ENCODE measurements around the gene MSANTD3. TPM values are rescaled to one million over a fixed set of nuclear protein-coding genes. Genes with fewer than 3 reads are reported as not detected.
A peak's percentile ranks its signal among the peaks of the same experiment; 100 is the strongest.

MSANTD3 gene
- total RNA-seq, 8 experiments from 2014 or later, result 27.7 to 56.0 (median 34.6) TPM

GRCh38 chr9:100449420-100449819 is 22.5 kb downstream of the MSANTD3 start:
- Histone ChIP-seq H3K4me1 (replicated peaks in 1 of 2) (no peaks in the 10 kb centered on the region), H3K4me3 (no peak overlapping the region), H3K27ac (no peak overlapping the region)
- in situ Hi-C loops (cut with MboI; ENCODE audit: low pct_unique_long_range_greater_than_20kb in 2 of 9, low sequenced_read_pairs in 9 of 9, unreplicated experiment in 9 of 9), result loop anchor here in 1 of 9 experiments (25.0 kb wide), 1 partner anchor 138 kb away; the partner anchor contains the start of gene CAVIN4
- 90 to 100% (median 100%) methylated on average over 1 to 2 of the region's 2 CpGs for WGBS, 10 experiments
- no peak for ATAC-seq (replicated peaks in 6 of 8)

GRCh38 chr9:100452894-100453293 is 26.0 kb downstream of the MSANTD3 start:
- no peak for ATAC-seq (replicated peaks in 6 of 8)
- Histone ChIP-seq H3K4me1 (replicated peaks in 1 of 2) (peaks cover 0 to 8% of the 10 kb centered on the region in 2 donors), H3K27ac (no peak overlapping the region), H3K4me3 (no peak overlapping the region)
- in situ Hi-C loops (cut with MboI; ENCODE audit: low pct_unique_long_range_greater_than_20kb in 2 of 9, low sequenced_read_pairs in 9 of 9, unreplicated experiment in 9 of 9), result no loop called here
- 88 to 100% (median 92%) methylated on average over 2 of the region's 2 CpGs; no CpG with 5 or more reads in 4 of the 10 experiments for WGBS, 10 experiments

- Histone ChIP-seq H3K4me3 (no peak overlapping the region), H3K4me1 (replicated peaks in 1 of 2) (peaks cover 0 to 8% of the 10 kb centered on the region in 2 donors), H3K27ac (no peak overlapping the region)
- peak in 5 of 8 experiments; percentile 35 to 84 (median 79) for ATAC-seq (replicated peaks in 6 of 8)
- in situ Hi-C loops (cut with MboI; ENCODE audit: low pct_unique_long_range_greater_than_20kb in 2 of 9, low sequenced_read_pairs in 9 of 9, unreplicated experiment in 9 of 9), result no loop called here
Observed at GRCh38 chr9:100455470-100455869, 28.5 kb downstream of the MSANTD3 start.

- in situ Hi-C loops (cut with MboI; ENCODE audit: low pct_unique_long_range_greater_than_20kb in 2 of 9, low sequenced_read_pairs in 9 of 9, unreplicated experiment in 9 of 9), result no loop called here
- H3K27ac ChIP-seq, result no peak overlapping the region
- H3K4me3 ChIP-seq, result no peak overlapping the region
- ATAC-seq (replicated peaks in 6 of 8), result no peak
- H3K4me1 ChIP-seq (replicated peaks in 1 of 2), result peaks cover 0 to 8% of the 10 kb centered on the region in 2 donors
- WGBS, 10 experiments, result 80 to 100% (median 100%) methylated on average over 1 of the region's 1 CpG; no CpG with 5 or more reads in 4 of the 10 experiments
Observed at GRCh38 chr9:100457517-100457916, 30.6 kb downstream of the MSANTD3 start.

GRCh38 chr9:100459963-100460362 is 33.0 kb downstream of the MSANTD3 start:
- Histone ChIP-seq H3K4me3 (no peak overlapping the region), H3K4me1 (replicated peaks in 1 of 2) (peaks cover 2 to 8% of the 10 kb centered on the region in 2 donors), H3K27ac (no peak overlapping the region)
- WGBS, 10 experiments, result 26 to 94% (median 83%) methylated on average over 1 to 2 of the region's 2 CpGs; no CpG with 5 or more reads in 1 of the 10 experiments
- in situ Hi-C loops (cut with MboI; ENCODE audit: low pct_unique_long_range_greater_than_20kb in 2 of 9, low sequenced_read_pairs in 9 of 9, unreplicated experiment in 9 of 9), result no loop called here
- no peak for ATAC-seq (replicated peaks in 6 of 8)

GRCh38 chr9:100465274-100465673 is 38.3 kb downstream of the MSANTD3 start:
- peaks cover 0 to 10% of the 10 kb centered on the region in 2 donors for H3K4me1 ChIP-seq (replicated peaks in 1 of 2)
- peak in 2 of 8 experiments; percentile 40 to 50 for ATAC-seq (replicated peaks in 6 of 8)
- in situ Hi-C loops (cut with MboI; ENCODE audit: low pct_unique_long_range_greater_than_20kb in 2 of 9, low sequenced_read_pairs in 9 of 9, unreplicated experiment in 9 of 9), result no loop called here
- no peak overlapping the region for H3K27ac ChIP-seq
- no peak overlapping the region for H3K4me3 ChIP-seq
- 14 to 100% (median 62%) methylated on average over 1 to 2 of the region's 2 CpGs; no CpG with 5 or more reads in 2 of the 10 experiments for WGBS, 10 experiments

GRCh38 chr9:100465761-100466160 is 38.8 kb downstream of the MSANTD3 start:
- H3K27ac ChIP-seq, result no peak overlapping the region

GRCh38 chr9:100466171-100466828 is 39.4 kb downstream of the MSANTD3 start:
- peak in 2 of 8 experiments; percentile 10 to 15 for ATAC-seq (replicated peaks in 6 of 8)
- Histone ChIP-seq H3K4me1 (replicated peaks in 1 of 2) (peaks cover 0 to 10% of the 10 kb centered on the region in 2 donors), H3K4me3 (no peak overlapping the region), H3K27ac (no peak overlapping the region)
- WGBS, 10 experiments, result 93 to 100% (median 100%) methylated on average over 1 to 2 of the region's 2 CpGs; no CpG with 5 or more reads in 3 of the 10 experiments
- in situ Hi-C loops (cut with MboI; ENCODE audit: low pct_unique_long_range_greater_than_20kb in 2 of 9, low sequenced_read_pairs in 9 of 9, unreplicated experiment in 9 of 9), result no loop called here

More at GRCh38 chr9:100465761-100466160, 38.8 kb downstream of the MSANTD3 start:
- Histone ChIP-seq H3K4me1 (replicated peaks in 1 of 2) (peaks cover 0 to 10% of the 10 kb centered on the region in 2 donors), H3K4me3 (no peak overlapping the region)
- in situ Hi-C loops (cut with MboI; ENCODE audit: low pct_unique_long_range_greater_than_20kb in 2 of 9, low sequenced_read_pairs in 9 of 9, unreplicated experiment in 9 of 9), result no loop called here
- ATAC-seq (replicated peaks in 6 of 8), result peak in 7 of 8 experiments; percentile 30 to 99 (median 54)
- WGBS, 10 experiments, result 20 to 88% (median 57%) methylated on average over 1 of the region's 1 CpG; no CpG with 5 or more reads in 7 of the 10 experiments

- Histone ChIP-seq H3K27ac (no peak overlapping the region), H3K4me3 (no peak overlapping the region), H3K4me1 (replicated peaks in 1 of 2) (peaks cover 0 to 10% of the 10 kb centered on the region in 2 donors)
- in situ Hi-C loops (cut with MboI; ENCODE audit: low pct_unique_long_range_greater_than_20kb in 2 of 9, low sequenced_read_pairs in 9 of 9, unreplicated experiment in 9 of 9), result no loop called here
- WGBS, 10 experiments, result 67 to 100% (median 100%) methylated on average over 1 of the region's 1 CpG; no CpG with 5 or more reads in 3 of the 10 experiments
- ATAC-seq (replicated peaks in 6 of 8), result no peak
Observed at GRCh38 chr9:100466829-100467221, 39.9 kb downstream of the MSANTD3 start.

- Histone ChIP-seq H3K27ac (no peak overlapping the region), H3K4me3 (no peak overlapping the region), H3K4me1 (replicated peaks in 1 of 2) (peaks cover 3 to 10% of the 10 kb centered on the region in 2 donors)
- 66 to 100% (median 87%) methylated on average over 1 to 6 of the region's 6 CpGs; no CpG with 5 or more reads in 1 of the 10 experiments for WGBS, 10 experiments
- ATAC-seq (replicated peaks in 6 of 8), result no peak
- in situ Hi-C loops (cut with MboI; ENCODE audit: low pct_unique_long_range_greater_than_20kb in 2 of 9, low sequenced_read_pairs in 9 of 9, unreplicated experiment in 9 of 9), result no loop called here
Observed at GRCh38 chr9:100468041-100468440, 41.1 kb downstream of the MSANTD3 start.

- 50 to 100% (median 100%) methylated on average over 1 to 3 of the region's 3 CpGs; no CpG with 5 or more reads in 1 of the 10 experiments for WGBS, 10 experiments
- in situ Hi-C loops (cut with MboI; ENCODE audit: low pct_unique_long_range_greater_than_20kb in 2 of 9, low sequenced_read_pairs in 9 of 9, unreplicated experiment in 9 of 9), result no loop called here
- ATAC-seq (replicated peaks in 6 of 8), result no peak
- Histone ChIP-seq H3K4me3 (peak overlapping the region; percentile 79 to 99 (median 94)), H3K27ac (peak overlapping the region in 1 of 2 donors; percentile 87), H3K4me1 (replicated peaks in 1 of 2) (peaks cover 4 to 13% of the 10 kb centered on the region in 2 donors)
Observed at GRCh38 chr9:100472268-100472667, 45.3 kb downstream of the MSANTD3 start.

GRCh38 chr9:100472788-100473275 is 45.9 kb downstream of the MSANTD3 start, which contains the start of gene TMEFF1:
Gene TMEFF1 (plus strand): TSS chr9:100473149. CDS start chr9:100473545, 396 bp downstream.
- ATAC-seq (replicated peaks in 6 of 8), result peak; percentile 55 to 81 (median 78)

GRCh38 chr9:100473276-100474081 is 46.5 kb downstream of the MSANTD3 start:
- H3K27ac ChIP-seq, result peak overlapping the region; percentile 87 to 89

More at GRCh38 chr9:100472788-100473275, 45.9 kb downstream of the MSANTD3 start, which contains the start of gene TMEFF1:
- WGBS, 10 experiments, result no CpG with 5 or more reads among the region's 54 CpGs
- Histone ChIP-seq H3K4me3 (peak within 1 kb of the TSS; percentile 79 to 99 (median 94)), H3K27ac (peak within 1 kb of the TSS; percentile 87 to 89), H3K4me1 (replicated peaks in 1 of 2) (peaks cover 4 to 13% of the 10 kb centered on the region in 2 donors)
- in situ Hi-C loops (cut with MboI; ENCODE audit: low pct_unique_long_range_greater_than_20kb in 2 of 9, low sequenced_read_pairs in 9 of 9, unreplicated experiment in 9 of 9), result no loop called here

More at GRCh38 chr9:100473276-100474081, 46.5 kb downstream of the MSANTD3 start:
- WGBS, 10 experiments, result 0% methylated on average over 1 of the region's 108 CpGs; no CpG with 5 or more reads in 9 of the 10 experiments
- peak overlapping the region; percentile 79 to 99 (median 94) for H3K4me3 ChIP-seq
- peak; percentile 53 to 89 (median 64) for ATAC-seq (replicated peaks in 6 of 8)
- peaks cover 4 to 13% of the 10 kb centered on the region in 2 donors for H3K4me1 ChIP-seq (replicated peaks in 1 of 2)
- in situ Hi-C loops (cut with MboI; ENCODE audit: low pct_unique_long_range_greater_than_20kb in 2 of 9, low sequenced_read_pairs in 9 of 9, unreplicated experiment in 9 of 9), result no loop called here

Data from motor neuron (in vitro differentiated cells).